HL-60 (cell line): ENCODE results near the gene CDHR3.

Experiments used
- DNase-seq, 2 experiments: peaks; one replicate each; pipeline ENCODE4 v3.0.0-alpha.2; 2010 to 2020; ENCODE audit warnings: low read depth in 1 of 2, low spot score in 1 of 2
- H3K27ac ChIP-seq: fragments of 250-450 bp; sonication (Bioruptor Pico); replicated peaks from 2 replicates; pipeline ENCODE4 v1.5.1; 2020; ENCODE audit warnings: mild to moderate bottlenecking, moderate library complexity
- H3K27me3 ChIP-seq: fragments of 250-450 bp; sonication (Bioruptor Pico); 2 replicates; pipeline ENCODE4 v1.5.1; 2021; ENCODE audit warnings: mild to moderate bottlenecking, moderate library complexity; ENCODE audit not compliant: insufficient read depth, poor library complexity, severe bottlenecking
- H3K4me3 ChIP-seq: replicated peaks from 2 replicates; pipeline ENCODE4 v1.5.1; 2011; ENCODE audit warnings: mild to moderate bottlenecking, control low read depth, low read length; ENCODE audit not compliant: insufficient read depth
- CTCF ChIP-seq: IDR thresholded peaks from one replicate; pipeline ENCODE4 v1.5.1; 2011; ENCODE audit warnings: low read length, control low read depth, inconsistent platforms; ENCODE audit not compliant: insufficient read depth
- GABPA ChIP-seq: IDR thresholded peaks from 2 replicates; pipeline ENCODE4 v1.6.1; 2012; ENCODE audit warnings: low read depth
- POLR2AphosphoS5 ChIP-seq: IDR thresholded peaks from 2 replicates; pipeline ENCODE4 v1.6.1; 2012; ENCODE audit warnings: low read depth
- REST ChIP-seq: IDR thresholded peaks from 2 replicates; pipeline ENCODE4 v1.6.1; 2012; ENCODE audit warnings: low read depth; ENCODE audit not compliant: insufficient replicate concordance
- SPI1 ChIP-seq: IDR thresholded peaks from 2 replicates; pipeline ENCODE4 v1.6.1; 2012; ENCODE audit warnings: low read depth, mild to moderate bottlenecking, borderline replicate concordance

Gene CDHR3

DNA sequence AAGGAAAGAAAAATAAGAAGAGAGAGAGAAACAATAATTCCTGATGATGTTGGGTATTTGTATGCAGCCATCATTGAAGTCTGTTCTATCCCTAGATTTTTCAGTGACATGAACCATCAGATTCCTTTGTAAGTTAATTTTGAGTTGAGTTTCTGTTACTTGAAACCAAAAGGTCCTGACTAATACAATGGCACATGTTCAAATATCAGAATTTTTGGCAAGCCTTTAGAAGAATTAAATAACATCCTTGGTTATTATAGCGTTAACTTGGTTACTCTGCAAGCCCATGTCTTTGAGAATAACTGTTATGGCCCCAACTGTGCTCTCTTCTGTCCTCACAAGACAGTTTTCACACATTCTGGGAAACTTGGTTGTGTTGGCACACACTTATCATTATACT, 82.5 kb downstream of the CDHR3 start:
- Histone ChIP-seq H3K27ac (no peak overlapping the region), H3K27me3 (peaks cover 20% of the 10 kb centered on the region), H3K4me3 (no peak overlapping the region)
- TF ChIP-seq GABPA (no peak), REST (no peak), CTCF (no peak), POLR2AphosphoS5 (no peak), SPI1 (no peak)
- no peak for DNase-seq

DNA sequence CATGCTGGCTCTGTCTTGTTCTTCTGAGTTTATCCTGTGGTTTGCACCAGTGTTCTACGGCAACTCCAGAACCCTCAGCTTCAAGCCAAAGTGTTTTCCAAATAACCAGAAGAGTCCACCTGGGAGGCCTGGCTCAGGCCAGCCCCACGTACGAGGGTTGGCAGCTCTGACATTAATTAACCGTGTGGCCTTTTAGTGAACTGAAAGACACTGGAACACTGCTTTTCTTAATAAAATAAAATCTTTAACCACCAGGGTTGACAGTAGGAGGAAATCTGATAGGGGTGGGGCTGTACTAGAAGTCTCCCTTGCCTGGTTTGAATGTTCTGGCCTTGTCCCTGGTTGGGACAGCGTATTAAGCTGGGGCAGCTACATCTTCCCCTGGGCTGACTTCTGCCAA, 84.1 kb downstream of the CDHR3 start:
- H3K27ac ChIP-seq: no peak overlapping the region
- peaks cover 20% of the 10 kb centered on the region for H3K27me3 ChIP-seq
- no peak for DNase-seq
- no peak overlapping the region for H3K4me3 ChIP-seq
- TF ChIP-seq REST (no peak), POLR2AphosphoS5 (no peak), CTCF (no peak), GABPA (no peak), SPI1 (no peak)

DNA sequence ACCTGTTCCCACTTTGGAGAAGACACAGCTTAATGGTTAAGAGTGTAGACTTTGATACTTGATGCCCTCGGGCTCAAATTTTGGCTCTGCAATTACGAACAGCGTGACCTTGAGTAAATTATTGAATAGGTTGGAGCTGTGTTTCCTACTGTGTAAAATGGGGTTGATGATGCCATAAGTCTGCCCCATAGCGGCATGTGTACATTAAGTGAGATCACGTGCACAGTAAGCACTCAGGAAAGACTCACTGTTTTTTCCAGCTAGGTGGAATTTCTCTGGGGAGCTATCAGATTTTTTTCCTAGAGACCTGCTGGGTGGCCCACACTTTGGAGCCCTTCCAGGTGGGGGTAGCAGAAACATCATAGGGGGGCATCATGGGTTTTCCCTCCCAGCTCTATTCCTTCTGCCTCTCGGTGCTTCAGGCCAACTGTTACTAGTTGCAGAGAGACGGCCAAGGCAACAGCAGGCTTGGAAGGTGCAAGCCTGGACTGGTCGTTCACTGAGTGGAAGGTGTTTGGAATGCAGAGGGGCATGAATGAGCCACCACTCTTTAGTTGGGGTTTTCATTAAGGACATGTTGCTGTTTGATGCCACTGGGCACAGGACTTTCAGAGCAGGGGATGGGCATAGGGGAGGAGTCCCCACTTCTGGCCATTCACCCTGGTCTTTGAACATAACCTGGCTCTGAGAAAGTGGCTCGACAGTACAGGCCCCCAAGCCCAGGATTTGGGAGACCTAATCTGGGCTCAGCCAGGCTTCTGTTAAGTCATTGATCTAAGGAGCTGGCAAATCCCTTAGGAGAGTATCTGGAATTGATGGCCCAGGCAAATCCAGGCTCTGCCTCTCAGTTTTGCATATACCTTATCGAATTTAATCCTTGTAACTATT, 85.0 kb downstream of the CDHR3 start:
- no peak for TF ChIP-seq POLR2AphosphoS5
- no peak for TF ChIP-seq GABPA
- TF ChIP-seq CTCF: no peak
- TF ChIP-seq REST: no peak
- no peak for TF ChIP-seq SPI1
- no peak for DNase-seq
- H3K4me3 ChIP-seq: no peak overlapping the region
- peaks cover 20% of the 10 kb centered on the region for H3K27me3 ChIP-seq
- H3K27ac ChIP-seq: no peak overlapping the region
